ENCODE measurements around the gene MDM1.

DNA sequence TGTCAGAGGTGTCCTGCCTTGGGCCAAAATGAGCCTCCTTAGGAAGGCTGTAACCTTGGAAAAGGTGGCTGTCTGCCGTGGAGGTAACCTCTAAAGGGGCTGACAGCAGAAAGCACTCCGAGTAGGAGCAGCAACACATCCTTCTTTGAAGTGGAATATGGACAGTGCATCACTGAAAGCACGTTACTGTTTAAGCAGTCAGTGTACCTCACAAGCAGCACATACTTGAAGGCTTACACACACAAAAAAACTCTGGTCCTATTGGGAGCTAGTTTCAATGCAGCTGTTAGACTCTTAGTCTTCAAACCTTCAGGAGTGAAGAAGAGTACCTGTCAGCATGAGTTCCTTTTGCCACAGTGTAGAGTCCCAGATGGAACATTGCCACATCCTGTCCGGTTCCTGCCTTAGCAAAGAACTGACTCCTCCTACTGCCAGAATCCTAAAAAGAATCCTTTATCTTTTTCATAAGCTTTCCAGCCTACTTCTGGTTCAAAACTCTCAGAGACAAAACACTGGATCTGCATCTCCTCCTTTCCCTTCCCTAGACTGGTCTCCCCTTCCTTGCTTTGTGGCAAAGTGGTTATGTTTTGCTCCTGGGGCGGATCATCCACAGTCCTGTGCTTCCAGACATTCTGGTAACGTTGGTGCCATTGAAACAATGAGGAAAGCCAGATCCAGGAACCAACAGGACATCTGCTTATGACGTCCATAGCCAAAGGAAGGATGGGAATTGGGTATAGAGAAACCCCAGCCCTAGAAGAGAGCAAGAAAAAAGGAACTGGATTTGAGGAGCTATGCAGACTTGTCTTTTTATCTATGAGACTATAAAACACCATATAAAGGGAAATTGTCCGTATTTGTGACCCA is 8.5 kb upstream of the MDM1 start:
- TF ChIP-seq, protein P1, sequence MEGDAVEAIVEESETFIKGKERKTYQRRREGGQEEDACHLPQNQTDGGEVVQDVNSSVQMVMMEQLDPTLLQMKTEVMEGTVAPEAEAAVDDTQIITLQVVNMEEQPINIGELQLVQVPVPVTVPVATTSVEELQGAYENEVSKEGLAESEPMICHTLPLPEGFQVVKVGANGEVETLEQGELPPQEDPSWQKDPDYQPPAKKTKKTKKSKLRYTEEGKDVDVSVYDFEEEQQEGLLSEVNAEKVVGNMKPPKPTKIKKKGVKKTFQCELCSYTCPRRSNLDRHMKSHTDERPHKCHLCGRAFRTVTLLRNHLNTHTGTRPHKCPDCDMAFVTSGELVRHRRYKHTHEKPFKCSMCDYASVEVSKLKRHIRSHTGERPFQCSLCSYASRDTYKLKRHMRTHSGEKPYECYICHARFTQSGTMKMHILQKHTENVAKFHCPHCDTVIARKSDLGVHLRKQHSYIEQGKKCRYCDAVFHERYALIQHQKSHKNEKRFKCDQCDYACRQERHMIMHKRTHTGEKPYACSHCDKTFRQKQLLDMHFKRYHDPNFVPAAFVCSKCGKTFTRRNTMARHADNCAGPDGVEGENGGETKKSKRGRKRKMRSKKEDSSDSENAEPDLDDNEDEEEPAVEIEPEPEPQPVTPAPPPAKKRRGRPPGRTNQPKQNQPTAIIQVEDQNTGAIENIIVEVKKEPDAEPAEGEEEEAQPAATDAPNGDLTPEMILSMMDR (conservative IDR thresholded peaks at IDR 0.05 in 1 of 2, IDR thresholded peaks at IDR 0.05 in 1 of 2; ENCODE audit: extremely low read depth in 1 of 2, insufficient read depth in 1 of 2, low read depth in 1 of 2, low read length in 2 of 2): no peak
- no peak for TF ChIP-seq EZH2 (IDR thresholded peaks at IDR 0.05; ENCODE audit: borderline replicate concordance, low read length)

Data from mammary epithelial cell (primary cell).